ENCODE results near the gene HSPA1L. TPM values are rescaled to one million over a fixed set of nuclear protein-coding genes. Genes with fewer than 3 reads are reported as not detected.
A peak's percentile ranks its signal among the peaks of the same experiment; 100 is the strongest.
"Not testable (repeated sequence)": the region's sequence is repeated elsewhere in the genome, so short reads cannot be mapped to it uniquely, and the experiment has no call there.

Gene HSPA1L
- total RNA-seq, 1 donor from 2014 or later: 1.8 TPM

GRCh38 chr6:31813465-31813849 is 1.6 kb downstream of the HSPA1L start:
- no peak for DNase-seq

DNA sequence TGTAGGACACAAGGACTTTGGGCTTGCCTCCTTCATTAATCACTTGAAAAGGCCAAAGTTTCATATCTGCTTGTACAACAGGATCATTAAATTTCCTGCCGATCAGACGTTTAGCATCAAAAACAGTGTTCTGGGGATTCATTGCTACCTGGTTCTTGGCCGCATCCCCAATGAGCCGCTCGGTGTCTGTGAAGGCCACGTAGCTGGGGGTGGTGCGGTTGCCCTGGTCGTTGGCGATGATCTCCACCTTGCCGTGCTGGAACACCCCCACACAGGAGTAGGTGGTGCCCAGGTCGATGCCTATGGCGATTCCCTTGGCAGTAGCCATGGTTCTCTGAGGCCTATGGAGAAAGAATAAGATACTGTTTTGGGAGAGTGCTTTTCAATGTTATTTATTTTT is 3.4 kb downstream of the HSPA1L start:
- no peak for DNase-seq

GRCh38 chr6:31808599-31808998 is 6.5 kb downstream of the HSPA1L start:
- DNase-seq: not testable (repeated sequence)

DNA sequence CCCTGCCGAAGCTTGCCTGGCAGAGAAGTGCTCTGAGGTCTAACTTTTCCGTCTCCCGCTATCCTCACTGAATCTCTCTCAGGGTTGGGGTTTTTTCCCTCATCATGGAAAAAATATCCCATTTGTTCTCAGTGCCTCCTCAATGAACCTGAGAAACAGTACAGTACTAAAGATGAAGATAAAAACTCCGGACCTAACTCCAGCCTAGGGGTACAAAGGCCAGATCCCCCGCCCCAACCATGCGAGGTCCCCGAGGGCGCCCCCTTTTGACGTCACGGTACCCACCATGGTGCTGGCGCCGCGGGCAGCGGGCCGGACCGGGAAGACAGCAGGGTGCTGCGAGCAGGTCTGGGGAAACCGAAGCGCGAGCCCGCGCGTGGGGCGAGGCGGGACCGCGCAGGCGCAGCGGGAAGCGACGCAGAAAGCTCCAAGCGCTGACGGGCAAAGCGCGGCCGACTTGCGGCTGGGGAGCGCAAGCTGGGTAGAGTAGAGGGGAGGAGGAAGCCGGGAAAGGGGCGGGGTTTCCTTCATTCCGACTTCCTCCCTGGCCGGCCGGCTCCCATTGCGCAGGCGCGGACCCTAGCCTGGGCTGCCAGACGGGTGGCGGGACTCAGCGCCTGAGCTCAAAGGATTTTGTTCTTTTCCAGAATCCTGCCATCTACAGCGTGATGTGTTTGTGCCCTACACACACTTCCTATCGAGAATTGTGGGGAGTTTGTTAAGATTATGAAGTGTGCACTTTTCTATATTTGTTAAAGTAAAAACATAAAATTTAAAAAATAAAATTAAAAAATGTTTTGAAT is 8.4 kb downstream of the HSPA1L start, which contains the start of gene LSM2:
Gene LSM2 (minus strand): TSS at position 497 of the 803 bp plus-strand sequence. CDS start 209 bp downstream, at position 288.
- peak; percentile 94 for DNase-seq

- DNase-seq: no peak
Measured at GRCh38 chr6:31805939-31806469, 9.1 kb downstream of the HSPA1L start.

- DNase-seq: not testable (repeated sequence)
Measured at GRCh38 chr6:31801031-31801927, 13.8 kb downstream of the HSPA1L start.

- DNase-seq: no peak
Measured at GRCh38 chr6:31799781-31800180, 15.3 kb downstream of the HSPA1L start.

- no peak for DNase-seq
Measured at GRCh38 chr6:31797588-31797987, 17.5 kb downstream of the HSPA1L start.

DNA sequence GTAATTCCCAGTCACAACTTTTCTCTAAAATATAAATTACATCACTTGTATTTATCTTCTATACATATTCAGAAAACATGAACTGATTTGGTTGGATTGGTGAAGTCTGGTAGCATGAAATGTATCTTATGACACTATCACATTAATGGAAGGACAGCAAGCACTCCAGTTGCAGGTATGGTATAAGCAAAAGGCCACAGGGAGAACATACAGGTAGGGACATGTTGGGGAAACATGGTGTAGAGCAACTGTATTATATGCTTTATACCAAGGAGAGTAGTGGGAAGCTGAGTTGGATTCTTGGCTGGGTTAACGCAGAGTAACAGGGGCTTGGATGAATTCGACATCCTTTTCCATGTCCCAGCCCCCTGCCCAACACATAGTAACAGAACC is 18.1 kb downstream of the HSPA1L start:
- DNase-seq: no peak

DNA sequence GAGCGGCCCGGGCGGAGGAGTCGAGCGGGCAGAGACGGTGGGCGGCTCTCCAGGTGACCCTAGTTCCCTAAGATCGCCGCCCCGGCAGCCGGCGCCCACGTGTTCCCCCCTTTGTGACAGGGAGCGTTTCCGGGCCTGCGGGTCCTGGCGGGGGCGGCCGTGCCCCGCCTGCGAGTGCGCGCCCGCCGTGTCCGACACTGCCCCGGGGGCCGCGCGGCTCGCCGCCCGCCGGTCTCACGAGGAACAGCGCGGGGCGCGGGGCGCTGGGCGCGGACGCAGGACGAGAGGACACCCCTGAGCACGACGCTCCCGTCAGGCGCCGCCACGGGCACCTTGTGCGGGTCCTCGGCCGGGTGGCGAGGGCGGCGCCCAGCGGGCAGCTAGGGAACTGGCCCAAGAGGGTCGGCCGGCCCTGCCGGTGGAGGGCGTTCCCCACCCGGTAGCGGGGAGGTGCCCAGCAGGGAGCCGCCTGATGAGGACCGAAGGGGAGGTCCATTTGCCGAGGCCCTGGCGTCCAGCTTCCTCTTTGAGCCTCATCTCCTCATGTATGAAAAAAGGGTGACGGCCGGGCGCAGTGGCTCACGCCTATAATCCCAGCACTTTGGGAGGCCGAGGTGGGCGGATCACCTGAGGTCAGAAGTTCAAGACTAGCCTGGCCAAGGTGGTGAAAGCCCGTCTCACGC is 19.3 kb downstream of the HSPA1L start, which contains the start of gene VARS1:
Gene VARS1 (minus strand): TSS at position 137 of the 683 bp plus-strand sequence. CDS start 535 bp downstream, outside the sequence.
- DNase-seq: peak; percentile 69

DNA sequence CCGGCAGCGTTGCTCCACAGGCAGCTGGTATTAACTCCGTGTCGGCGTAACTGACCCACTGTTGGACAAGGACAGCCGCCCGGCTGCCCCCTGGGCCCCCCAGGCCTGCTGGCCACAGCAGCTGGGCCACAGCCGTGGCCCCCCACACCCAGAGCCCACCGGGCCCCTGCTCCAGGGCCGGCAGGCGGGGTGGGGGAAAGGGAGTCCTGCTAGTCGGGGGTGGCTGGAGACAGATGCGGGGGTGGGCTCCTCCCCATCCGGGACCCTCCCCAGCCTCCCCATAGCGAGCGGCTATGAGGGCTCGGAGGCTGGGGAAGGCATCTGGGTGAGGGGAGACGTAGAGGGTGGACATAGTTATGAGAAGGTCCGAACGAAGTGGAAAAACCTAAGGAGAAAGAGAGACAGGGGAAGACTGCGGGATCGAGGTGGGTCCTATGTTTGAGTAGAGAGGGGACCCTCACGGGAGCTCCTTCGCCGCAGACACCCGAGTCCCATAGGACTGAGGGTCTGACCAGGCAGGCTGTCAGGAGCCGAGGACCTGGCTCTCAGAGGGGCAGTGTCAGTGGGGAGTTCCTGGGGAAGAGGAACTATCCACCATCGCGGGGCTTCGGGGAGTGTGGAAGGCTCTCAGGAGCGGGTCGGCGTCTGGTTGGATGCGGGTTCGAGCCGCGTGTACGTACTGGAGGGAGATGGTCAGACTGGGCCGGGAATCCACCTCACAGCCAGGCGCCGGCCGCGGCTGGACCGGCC is 20.0 kb downstream of the HSPA1L start:
- no peak for DNase-seq

GRCh38 chr6:31794294-31794865 is 20.7 kb downstream of the HSPA1L start:
- DNase-seq: peak; percentile 18

- DNase-seq: not testable (repeated sequence)
Measured at GRCh38 chr6:31793927-31794245, 21.2 kb downstream of the HSPA1L start.

DNA sequence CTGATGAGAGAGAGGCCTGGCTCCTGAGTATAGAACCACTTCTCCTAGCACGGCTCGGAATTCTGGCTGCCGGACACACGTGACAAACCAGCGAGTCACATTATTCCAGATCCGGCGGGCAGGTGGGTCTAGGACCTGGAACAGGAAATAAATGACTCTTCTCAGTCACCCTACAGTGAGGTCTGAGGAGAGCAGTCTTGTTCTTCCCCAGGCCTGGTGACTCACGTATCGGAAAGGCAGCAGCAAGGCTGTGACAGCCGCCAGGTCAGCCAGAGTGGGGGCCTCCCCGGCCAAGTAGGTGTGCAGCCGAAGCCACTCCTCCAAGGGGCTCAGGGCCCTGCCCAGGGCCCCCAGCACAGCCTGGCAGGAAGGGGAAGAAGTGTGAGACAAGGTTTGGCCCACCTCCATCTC is 22.3 kb downstream of the HSPA1L start:
- no peak for DNase-seq

GRCh38 chr6:31792090-31792374 is 23.1 kb downstream of the HSPA1L start:
- no peak for DNase-seq

DNA sequence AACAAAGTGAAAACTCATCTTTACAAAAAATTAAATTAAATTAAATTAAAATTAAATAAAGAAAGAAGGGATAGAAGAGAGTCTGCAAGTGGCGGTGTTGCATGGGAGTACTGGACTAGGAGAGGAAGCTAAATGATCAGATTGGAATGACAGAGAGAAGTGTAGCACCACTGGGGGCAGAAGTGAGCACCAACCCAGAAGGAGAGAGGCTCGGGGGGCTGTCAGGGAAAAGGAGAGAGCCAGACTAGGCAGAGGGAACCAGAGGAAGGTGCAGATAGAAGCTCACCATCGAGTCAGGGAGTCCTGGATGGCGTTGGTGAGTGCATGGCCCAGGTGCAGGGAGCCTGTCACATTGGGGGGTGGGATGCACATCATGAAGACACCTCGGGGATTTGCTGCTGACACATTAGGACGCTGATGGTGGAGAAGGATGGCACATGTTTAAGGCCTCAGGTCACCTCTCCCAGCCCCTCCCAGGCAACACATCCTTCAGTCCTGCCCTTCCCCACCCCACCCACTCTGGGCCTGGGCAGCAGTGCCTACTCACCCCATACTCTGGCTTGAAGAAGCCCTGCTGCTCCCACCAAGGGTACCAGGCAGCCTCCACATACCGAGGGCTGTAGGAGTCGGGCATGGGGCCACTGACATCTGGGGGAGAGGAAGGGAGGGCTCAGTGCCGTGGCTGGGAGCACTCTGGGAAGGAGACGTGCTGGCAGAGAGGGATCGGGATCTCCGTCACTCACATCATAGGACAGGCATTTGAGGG is 23.6 kb downstream of the HSPA1L start:
- DNase-seq: peak; percentile 44

DNA sequence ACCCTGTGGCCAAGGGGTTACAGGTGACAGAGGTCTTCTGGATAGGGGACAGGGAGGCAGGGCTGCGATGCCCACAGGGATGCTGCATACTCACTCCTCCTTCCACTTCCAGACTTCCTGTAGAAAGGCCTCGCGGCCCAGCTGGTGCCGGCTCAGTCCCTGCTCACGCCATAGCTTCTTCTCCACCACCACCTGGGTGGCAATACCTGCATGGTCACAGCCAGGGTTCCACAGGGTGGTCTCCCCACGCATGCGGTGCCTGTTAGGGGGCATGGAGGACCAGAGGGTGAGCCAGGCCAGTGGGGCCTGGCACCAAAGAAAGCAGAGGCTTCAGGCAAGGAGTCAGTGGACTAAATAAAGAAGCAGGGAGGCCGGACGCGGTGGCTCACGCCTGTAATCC is 29.6 kb downstream of the HSPA1L start:
- no peak for DNase-seq

DNA sequence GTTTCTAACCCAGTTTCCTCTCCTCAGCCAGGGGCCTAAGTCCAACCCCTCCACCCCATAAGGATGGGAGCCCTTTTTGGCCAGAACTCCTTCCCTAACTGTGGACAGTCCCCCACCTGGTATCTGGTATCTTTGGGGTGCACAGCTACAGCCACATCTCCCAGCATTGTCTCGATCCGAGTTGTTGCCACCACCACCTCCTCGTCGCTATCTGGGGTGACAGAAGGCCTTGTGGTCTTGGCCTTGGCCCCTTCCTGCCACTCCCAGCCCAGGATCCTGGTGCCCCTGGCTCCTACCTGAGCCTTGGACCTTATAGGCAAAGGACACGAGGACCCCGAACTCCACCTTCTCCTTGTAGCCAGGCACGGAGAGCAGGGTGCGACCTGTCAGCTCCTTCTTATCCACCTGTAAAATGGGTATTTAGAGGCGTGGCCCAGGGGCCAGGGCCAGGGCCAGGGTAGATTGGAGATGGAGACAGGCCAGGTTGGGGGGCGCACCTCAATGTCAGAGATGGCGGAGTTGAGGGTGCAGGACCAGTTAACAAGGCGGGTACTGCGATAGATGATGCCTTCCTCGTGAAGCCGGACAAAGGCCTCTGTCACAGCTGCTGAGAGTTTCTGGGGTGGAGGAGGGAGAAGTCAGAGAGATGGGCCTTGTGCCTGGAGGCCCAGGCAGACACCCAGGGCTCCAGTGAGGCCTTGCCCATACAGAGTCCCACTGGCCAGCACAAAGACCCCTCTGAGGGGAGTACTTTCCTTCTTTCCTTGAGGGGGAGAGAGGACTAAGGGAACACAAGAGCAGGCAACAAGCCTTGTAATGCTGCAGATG is 30.8 kb downstream of the HSPA1L start:
- DNase-seq: no peak

- DNase-seq: no peak
Measured at GRCh38 chr6:31782126-31782855, 32.8 kb downstream of the HSPA1L start.
